GM21529 (cell line): ENCODE measurements around the gene NDUFC1.

Experiments
- ATAC-seq: cut with Tn5 transposase; IDR thresholded peaks from one replicate; pipeline ENCODE4 v1.9.1; 2021; ENCODE audit not compliant: unreplicated experiment

NDUFC1 gene

GRCh38 chr4:139253046-139253445, 49.2 kb downstream of the NDUFC1 start:
- ATAC-seq: no peak

- no peak for ATAC-seq
Observed at GRCh38 chr4:139247700-139248238, 54.5 kb downstream of the NDUFC1 start.

- no peak for ATAC-seq
Observed at GRCh38 chr4:139247241-139247640, 55.0 kb downstream of the NDUFC1 start.

- ATAC-seq: no peak
Observed at GRCh38 chr4:139246166-139246565, 56.1 kb downstream of the NDUFC1 start.

- ATAC-seq: no peak
Observed at GRCh38 chr4:139245590-139245989, 56.7 kb downstream of the NDUFC1 start.

GRCh38 chr4:139243448-139244365, 58.6 kb downstream of the NDUFC1 start:
- no peak for ATAC-seq

- ATAC-seq: no peak
Observed at GRCh38 chr4:139242511-139243051, 59.7 kb downstream of the NDUFC1 start.

GRCh38 chr4:139241784-139242151, 60.5 kb downstream of the NDUFC1 start:
- no peak for ATAC-seq

GRCh38 chr4:139241086-139241783, 61.0 kb downstream of the NDUFC1 start:
- ATAC-seq: no peak
